Measurements from ENCODE around the gene KIAA1671.

Gene KIAA1671

DNA sequence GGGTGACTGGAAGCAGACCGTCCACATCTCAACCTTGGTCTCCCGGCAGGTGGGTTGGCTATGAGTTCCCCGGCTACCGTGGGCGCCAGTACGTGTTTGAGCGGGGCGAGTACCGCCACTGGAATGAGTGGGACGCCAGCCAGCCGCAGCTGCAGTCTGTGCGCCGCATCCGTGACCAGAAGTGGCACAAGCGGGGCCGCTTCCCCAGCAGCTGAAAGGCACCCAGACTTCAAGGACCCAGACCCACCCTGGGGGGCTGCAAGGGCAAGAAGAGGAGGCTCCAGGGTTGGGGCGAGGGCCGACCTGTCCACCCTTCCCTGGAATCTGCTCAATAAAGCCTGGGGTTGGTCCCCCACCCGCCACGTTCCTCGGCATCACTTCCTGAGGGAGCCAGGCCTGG lies 254.5 kb downstream of the KIAA1671 start:
- DNase-seq (ENCODE audit: low read depth, low spot score) = no peak
- ChIA-PET CTCF (no interaction called here), POLR2A (no interaction called here)
- TF ChIP-seq, protein P1, sequence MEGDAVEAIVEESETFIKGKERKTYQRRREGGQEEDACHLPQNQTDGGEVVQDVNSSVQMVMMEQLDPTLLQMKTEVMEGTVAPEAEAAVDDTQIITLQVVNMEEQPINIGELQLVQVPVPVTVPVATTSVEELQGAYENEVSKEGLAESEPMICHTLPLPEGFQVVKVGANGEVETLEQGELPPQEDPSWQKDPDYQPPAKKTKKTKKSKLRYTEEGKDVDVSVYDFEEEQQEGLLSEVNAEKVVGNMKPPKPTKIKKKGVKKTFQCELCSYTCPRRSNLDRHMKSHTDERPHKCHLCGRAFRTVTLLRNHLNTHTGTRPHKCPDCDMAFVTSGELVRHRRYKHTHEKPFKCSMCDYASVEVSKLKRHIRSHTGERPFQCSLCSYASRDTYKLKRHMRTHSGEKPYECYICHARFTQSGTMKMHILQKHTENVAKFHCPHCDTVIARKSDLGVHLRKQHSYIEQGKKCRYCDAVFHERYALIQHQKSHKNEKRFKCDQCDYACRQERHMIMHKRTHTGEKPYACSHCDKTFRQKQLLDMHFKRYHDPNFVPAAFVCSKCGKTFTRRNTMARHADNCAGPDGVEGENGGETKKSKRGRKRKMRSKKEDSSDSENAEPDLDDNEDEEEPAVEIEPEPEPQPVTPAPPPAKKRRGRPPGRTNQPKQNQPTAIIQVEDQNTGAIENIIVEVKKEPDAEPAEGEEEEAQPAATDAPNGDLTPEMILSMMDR (IDR thresholded peaks at IDR 0.05; ENCODE audit: insufficient read depth, low read length, missing control alignments) = no peak
- H3K4me3 ChIP-seq (ENCODE audit: low read depth, low read length) = no peak overlapping the region

GRCh38 chr22:25207553-25208157 lies 255.1 kb downstream of the KIAA1671 start:
- ChIA-PET CTCF (no interaction called here), POLR2A (no interaction called here)
- TF ChIP-seq, protein P1 (IDR thresholded peaks at IDR 0.05; ENCODE audit: insufficient read depth, low read length, missing control alignments) = no peak

GRCh38 chr22:25208328-25208727 lies 255.8 kb downstream of the KIAA1671 start:
- TF ChIP-seq, protein P1 (IDR thresholded peaks at IDR 0.05; ENCODE audit: insufficient read depth, low read length, missing control alignments) = no peak
- no peak overlapping the region for H3K4me3 ChIP-seq (ENCODE audit: low read depth, low read length)
- ChIA-PET POLR2A (no interaction called here), CTCF (no interaction called here)
- DNase-seq (ENCODE audit: low read depth, low spot score) = no peak

More at GRCh38 chr22:25207553-25208157, 255.1 kb downstream of the KIAA1671 start:
- no peak for DNase-seq (ENCODE audit: low read depth, low spot score)
- no peak overlapping the region for H3K4me3 ChIP-seq (ENCODE audit: low read depth, low read length)

GRCh38 chr22:25208743-25209505 lies 256.4 kb downstream of the KIAA1671 start:
- POLR2A ChIA-PET = no interaction called here
- no peak overlapping the region for H3K4me3 ChIP-seq (ENCODE audit: low read depth, low read length)
- CTCF ChIA-PET = no interaction called here
- DNase-seq (ENCODE audit: low read depth, low spot score) = no peak
- TF ChIP-seq, protein P1 (IDR thresholded peaks at IDR 0.05; ENCODE audit: insufficient read depth, low read length, missing control alignments) = no peak

DNA sequence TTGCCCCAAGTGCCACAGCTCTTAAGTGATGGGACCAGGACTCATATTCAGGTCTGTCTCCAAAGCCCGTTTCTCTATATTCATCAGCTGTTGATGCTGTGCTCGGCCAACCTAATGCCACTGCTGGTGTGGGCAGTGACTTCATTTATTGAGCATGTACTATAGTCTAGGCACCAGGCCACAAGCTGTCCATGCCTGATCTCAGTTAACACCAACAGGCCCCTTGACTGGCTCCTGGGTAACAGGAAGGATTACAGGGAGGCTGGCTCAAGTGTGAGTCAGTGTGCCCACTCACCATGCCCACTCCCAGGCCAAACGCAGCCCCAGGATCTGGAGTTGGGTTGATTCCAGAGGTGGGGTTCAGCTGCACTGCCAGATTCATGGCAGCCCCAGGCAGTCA lies 258.3 kb downstream of the KIAA1671 start:
- CTCF ChIA-PET = interaction anchor here (1.2 kb wide), 1 partner anchor 9 kb away, joined by 8 read pairs; no protein-coding TSS in a partner anchor
- no peak overlapping the region for H3K4me3 ChIP-seq (ENCODE audit: low read depth, low read length)
- TF ChIP-seq, protein P1 (IDR thresholded peaks at IDR 0.05; ENCODE audit: insufficient read depth, low read length, missing control alignments) = no peak
- POLR2A ChIA-PET = no interaction called here
- DNase-seq (ENCODE audit: low read depth, low spot score) = no peak

- TF ChIP-seq, protein P1 (IDR thresholded peaks at IDR 0.05; ENCODE audit: insufficient read depth, low read length, missing control alignments) = no peak
- no peak for DNase-seq (ENCODE audit: low read depth, low spot score)
- ChIA-PET POLR2A (no interaction called here), CTCF (interaction anchor here (1.4 kb wide), 1 partner anchor 10 kb away, joined by 5 read pairs; no protein-coding TSS in a partner anchor)
- no peak overlapping the region for H3K4me3 ChIP-seq (ENCODE audit: low read depth, low read length)
Measured at GRCh38 chr22:25212337-25212736, 259.8 kb downstream of the KIAA1671 start.
